Endothelial cell of umbilical vein (primary cell): ENCODE results near the gene PTGES. TPM values are rescaled to one million over a fixed set of nuclear protein-coding genes. Genes with fewer than 3 reads are reported as not detected.

ENCODE experiments used
- BruUV-seq: library from RNA; stranded (reverse); fragments of 400-500 nt; replicated peaks from 2 replicates; lab custom pipeline; 2021; lab: Mats Ljungman, UMichigan
- CTCF ChIA-PET: fragments of 300-600, 350-600 bp; sonication (Branson Sonifier 250); formaldehyde crosslinking; loops from one replicate; lab custom pipeline; 2021; ENCODE audit warnings: antibody characterized with exemption, inconsistent platforms; lab: Charles Lee
- POLR2A ChIA-PET: fragments of 300-600, 350-600 bp; sonication (Branson Sonifier 250); formaldehyde crosslinking; loops from one replicate; lab custom pipeline; 2021; ENCODE audit warnings: antibody characterized with exemption, inconsistent platforms; lab: Charles Lee
- DNase-seq: peaks from one replicate; pipeline ENCODE4 v3.0.0-alpha.2; 2011; ENCODE audit warnings: low read depth, low spot score
- FAIRE-seq: peaks from 2 replicates; lab custom pipeline; 2011; peaks lifted over from hg19 to GRCh38; lab: Jason Lieb, UNC
- H2AFZ ChIP-seq: 2 replicates; pipeline ENCODE4 v1.6.0; 2012; ENCODE audit warnings: low read depth, low read length, control low read depth, inconsistent platforms
- H3K27ac ChIP-seq: 2 replicates; pipeline ENCODE4 v1.5.1; 2011; ENCODE audit warnings: low read depth, mild to moderate bottlenecking, control low read depth, low read length, moderate library complexity; ENCODE audit not compliant: insufficient read depth
- H3K27me3 ChIP-seq, 2 experiments: 2 replicates each; pipeline versions ENCODE4 v1.6.0 to v1.6.1; 2011; ENCODE audit warnings: low read length in 2 of 2, mixed read lengths in 1 of 2; ENCODE audit not compliant: control insufficient read depth in 2 of 2, insufficient read depth in 2 of 2
- H3K36me3 ChIP-seq, 2 experiments: 2 replicates in 1 of 2; 3 replicates in 1 of 2; pipeline ENCODE4 v1.5.1; 2011; ENCODE audit warnings: low read length in 2 of 2, mild to moderate bottlenecking in 1 of 2, moderate library complexity in 1 of 2; ENCODE audit not compliant: control insufficient read depth in 2 of 2, insufficient read depth in 2 of 2; ENCODE audit errors: extremely low read depth in 1 of 2
- H3K4me1 ChIP-seq: 3 replicates; pipeline ENCODE4 v1.5.1; 2011; ENCODE audit warnings: mild to moderate bottlenecking, low read length; ENCODE audit not compliant: control insufficient read depth, insufficient read depth; ENCODE audit errors: extremely low read depth
- H3K4me2 ChIP-seq: 2 replicates; pipeline ENCODE4 v1.6.1; 2011; ENCODE audit warnings: low read length, control low read depth, mixed read lengths; ENCODE audit not compliant: insufficient read depth
- H3K4me3 ChIP-seq, 3 experiments: fragments of 200-600 bp in 1 of 3; sonication (generic), shearing (Covaris generic) in 1 of 3; replicated peaks in 1 of 3; 2 replicates each; pipeline ENCODE4 v1.5.1; 2011 to 2016; ENCODE audit warnings: control low read depth in 3 of 3, low read length in 3 of 3, mild to moderate bottlenecking in 2 of 3, inconsistent platforms in 1 of 3, low read depth in 1 of 3, moderate library complexity in 1 of 3; ENCODE audit not compliant: insufficient read depth in 1 of 3
- H3K79me2 ChIP-seq: 2 replicates; pipeline ENCODE4 v1.6.0; 2012; ENCODE audit warnings: low read length, inconsistent platforms; ENCODE audit not compliant: control insufficient read depth, insufficient read depth
- H3K9ac ChIP-seq: replicated peaks from 2 replicates; pipeline ENCODE3; 2011; ENCODE audit warnings: low read length, control low read depth; ENCODE audit not compliant: insufficient read depth; ENCODE audit errors: extremely low read depth
- H3K9me1 ChIP-seq: replicated peaks from 3 replicates; pipeline ENCODE4 v1.6.0; 2011; ENCODE audit warnings: mild to moderate bottlenecking, low read length; ENCODE audit not compliant: control insufficient read depth, insufficient read depth; ENCODE audit errors: extremely low read depth
- H3K9me3 ChIP-seq: replicated peaks from 2 replicates; pipeline ENCODE4 v1.5.1; 2012; ENCODE audit warnings: low read length, inconsistent platforms; ENCODE audit not compliant: control insufficient read depth, insufficient read depth
- H4K20me1 ChIP-seq: replicated peaks from 2 replicates; pipeline ENCODE3; 2011; ENCODE audit warnings: mild to moderate bottlenecking, low read length; ENCODE audit not compliant: control insufficient read depth, insufficient read depth; ENCODE audit errors: extremely low read depth
- EZH2 ChIP-seq: IDR thresholded peaks from 2 replicates; pipeline ENCODE4 v1.6.1; 2012; ENCODE audit warnings: borderline replicate concordance, low read depth, mild to moderate bottlenecking, moderate library complexity, low read length, inconsistent platforms; ENCODE audit not compliant: severe bottlenecking
- FOS ChIP-seq: IDR thresholded peaks from 2 replicates; pipeline ENCODE4 v1.6.1; 2011; ENCODE audit warnings: mild to moderate bottlenecking, low read length, moderate library complexity, borderline replicate concordance; ENCODE audit not compliant: insufficient read depth
- GATA2 ChIP-seq: IDR thresholded peaks from 2 replicates; pipeline ENCODE4 v1.7.0; 2011; ENCODE audit warnings: low read depth, mild to moderate bottlenecking, moderate library complexity, mixed read lengths, low read length; ENCODE audit not compliant: insufficient read length, insufficient read depth
- JUN ChIP-seq: IDR thresholded peaks from 2 replicates; pipeline ENCODE4 v1.6.1; 2011; ENCODE audit warnings: borderline replicate concordance, low read depth; ENCODE audit not compliant: insufficient read length, insufficient read depth
- MYC ChIP-seq: IDR thresholded peaks from one replicate; pipeline ENCODE4 v1.6.1; 2011; ENCODE audit warnings: mild to moderate bottlenecking, low read depth, low read length
- POLR2A ChIP-seq: IDR thresholded peaks from 2 replicates; pipeline ENCODE4 v1.6.1; 2012; ENCODE audit warnings: low read depth, mild to moderate bottlenecking, control low read depth, low read length
- POLR2AphosphoS5 ChIP-seq: IDR thresholded peaks from 2 replicates; pipeline ENCODE4 v1.6.1; 2012; ENCODE audit warnings: low read depth, mild to moderate bottlenecking, control low read depth, low read length, moderate library complexity; ENCODE audit not compliant: insufficient read depth
- dilution Hi-C: fragments of 300-500 bp; cut with MboI; formaldehyde crosslinking; loops from one replicate; pipeline ENCODE4 v1.15.0; 2019; ENCODE audit warnings: low sequenced_read_pairs; ENCODE audit not compliant: extremely low pct_ligation_motif_present
- intact Hi-C: fragments of 100-400 bp; cut with micrococcal nuclease; formaldehyde crosslinking; loops from one replicate; pipeline ENCODE4 v1.10.0; 2022
- polyA plus RNA-seq, 4 experiments: library from polyadenylated mRNA; depleted of rRNA in 3 of 4; stranded (reverse) in 3 of 4; unstranded in 1 of 4; fragments of >200 nt; gene quantifications; 2 replicates each; pipeline versions ENCODE4 v1.2.1 to v1.2.3, GENCODE V29; 2011 to 2012; ENCODE audit warnings: missing spikeins in 1 of 4
- total RNA-seq: library from RNA; stranded (reverse); gene quantifications from 2 replicates; pipeline ENCODE4 v1.2.3, GENCODE V29; 2021
- TF ChIP-seq, protein P1 (sequence below): IDR thresholded peaks from 2 replicates; pipeline ENCODE4 v1.6.1; 2011; ENCODE audit not compliant: insufficient read depth, insufficient read length

The PTGES gene
- total and polyA plus RNA-seq, 2 donors (not counting 3 experiments of a cell fraction or from before 2014, with no cell fraction given), result not detected

DNA sequence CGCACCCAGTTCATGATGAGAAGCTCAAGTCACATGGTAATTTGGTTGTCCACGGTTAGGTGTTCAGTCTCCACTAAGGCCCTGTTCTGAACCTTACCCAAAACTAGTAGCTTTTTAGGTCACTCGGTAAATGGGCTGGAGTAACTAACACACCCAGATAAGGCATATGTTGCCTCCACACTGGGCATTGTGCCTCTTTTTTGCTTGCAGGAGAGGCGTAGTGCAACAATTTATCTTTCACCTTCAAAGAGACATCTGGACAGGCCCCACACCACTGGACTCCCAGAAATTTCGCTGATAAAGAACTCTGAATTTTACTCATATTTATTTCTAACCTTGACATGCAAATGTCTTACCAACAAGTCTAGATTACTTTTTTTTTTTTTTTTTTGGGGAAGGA, 16.8 kb upstream of the PTGES start:
- Histone ChIP-seq H3K4me3 (no peak overlapping the region), H3K4me1 (no peaks in the 10 kb centered on the region), H3K79me2 (no peaks in the 10 kb centered on the region), H3K9me1 (no peaks in the 10 kb centered on the region), H3K27ac (no peak overlapping the region), H4K20me1 (no peaks in the 10 kb centered on the region), H3K4me2 (no peak overlapping the region), H3K27me3 (peaks cover 0 to 2% of the 10 kb centered on the region in 2 experiments), H2AFZ (no peak overlapping the region), H3K36me3 (no peaks in the 10 kb centered on the region), H3K9me3 (no peaks in the 10 kb centered on the region), H3K9ac (no peak overlapping the region)
- BruUV-seq, result no TSS peak
- CTCF ChIA-PET, result interaction anchor here (3.1 kb wide), 1 partner anchor 15 kb away, joined by 9 read pairs; no protein-coding TSS in a partner anchor
- dilution Hi-C loops, result no loop called here
- no peak for FAIRE-seq
- no peak for TF ChIP-seq MYC
- TF ChIP-seq POLR2AphosphoS5, result no peak
- TF ChIP-seq FOS, result no peak
- TF ChIP-seq GATA2, result no peak
- no peak for TF ChIP-seq JUN
- TF ChIP-seq EZH2, result no peak
- TF ChIP-seq, protein P1, sequence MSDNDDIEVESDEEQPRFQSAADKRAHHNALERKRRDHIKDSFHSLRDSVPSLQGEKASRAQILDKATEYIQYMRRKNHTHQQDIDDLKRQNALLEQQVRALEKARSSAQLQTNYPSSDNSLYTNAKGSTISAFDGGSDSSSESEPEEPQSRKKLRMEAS, result no peak
- intact Hi-C loops, result no loop called here
- no peak for DNase-seq
- POLR2A ChIA-PET, result no interaction called here

DNA sequence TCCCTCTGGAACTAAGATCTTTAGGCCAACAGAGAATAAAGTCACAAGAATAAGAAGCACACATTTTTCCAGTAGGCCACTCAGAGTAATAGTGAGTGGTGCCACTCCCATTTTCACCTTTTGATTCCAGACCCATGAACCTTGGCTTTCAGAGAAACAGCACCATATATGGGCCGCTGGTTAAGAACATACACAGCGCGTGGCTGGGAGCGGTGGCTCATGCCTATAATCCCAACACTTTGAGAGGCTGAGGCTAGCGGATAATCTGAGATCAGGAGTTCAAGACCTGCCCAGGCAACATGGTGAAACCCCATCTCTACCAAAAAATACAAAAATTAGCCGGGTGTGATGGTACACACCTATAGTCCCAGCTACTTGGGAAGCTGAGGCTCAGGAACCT, 15.6 kb upstream of the PTGES start:
- peaks cover 0 to 2% of the 10 kb centered on the region in 2 experiments for H3K27me3 ChIP-seq
- TF ChIP-seq MYC, result no peak
- no peak for TF ChIP-seq GATA2
- no peak for TF ChIP-seq JUN
- no peak for TF ChIP-seq POLR2AphosphoS5
- no peak for TF ChIP-seq POLR2A
- TF ChIP-seq EZH2, result no peak
- H3K27ac ChIP-seq, result no peak overlapping the region
- ChIA-PET CTCF (interaction anchor here (1.9 to 3.1 kb wide), 2 partner anchors 8 to 14 kb away, joined by 6 to 9 read pairs; no protein-coding TSS in a partner anchor), POLR2A (no interaction called here)
- no peak overlapping the region for H3K4me2 ChIP-seq
- no peak overlapping the region for H2AFZ ChIP-seq
- no peak overlapping the region for H3K4me3 ChIP-seq
- no peak for DNase-seq
- no peaks in the 10 kb centered on the region for H4K20me1 ChIP-seq
- H3K9ac ChIP-seq, result no peak overlapping the region
- BruUV-seq, result no TSS peak
- H3K9me3 ChIP-seq, result no peaks in the 10 kb centered on the region
- FAIRE-seq, result no peak
- no peaks in the 10 kb centered on the region for H3K36me3 ChIP-seq
- intact Hi-C loops (no loop called here), dilution Hi-C loops (no loop called here)
- no peaks in the 10 kb centered on the region for H3K9me1 ChIP-seq
- H3K4me1 ChIP-seq, result no peaks in the 10 kb centered on the region
- H3K79me2 ChIP-seq, result no peaks in the 10 kb centered on the region
